Astrocyte of the spinal cord (primary cell): Measurements from ENCODE around the gene CCDC88A.
"Not testable (repeated sequence)": the region's sequence is repeated elsewhere in the genome, so short reads cannot be mapped to it uniquely, and the experiment has no call there.

Experiments used
- DNase-seq: peaks from one replicate; pipeline ENCODE4 v3.0.0; 2011; ENCODE audit warnings: low read depth, low spot score
- H3K4me3 ChIP-seq: 2 replicates; pipeline ENCODE4 v1.5.1; 2011; ENCODE audit warnings: low read depth, mild to moderate bottlenecking, low read length, moderate library complexity
- in situ Hi-C: cut with HindIII; loops from 2 replicates; pipeline ENCODE4 v1.10.0; 2017; ENCODE audit warnings: low sequenced_read_pairs
- TF ChIP-seq, protein P1 (sequence below): IDR thresholded peaks from 2 replicates; pipeline ENCODE4 v1.5.1; 2012; ENCODE audit warnings: low read depth, mild to moderate bottlenecking, low read length, inconsistent platforms

Gene CCDC88A

DNA sequence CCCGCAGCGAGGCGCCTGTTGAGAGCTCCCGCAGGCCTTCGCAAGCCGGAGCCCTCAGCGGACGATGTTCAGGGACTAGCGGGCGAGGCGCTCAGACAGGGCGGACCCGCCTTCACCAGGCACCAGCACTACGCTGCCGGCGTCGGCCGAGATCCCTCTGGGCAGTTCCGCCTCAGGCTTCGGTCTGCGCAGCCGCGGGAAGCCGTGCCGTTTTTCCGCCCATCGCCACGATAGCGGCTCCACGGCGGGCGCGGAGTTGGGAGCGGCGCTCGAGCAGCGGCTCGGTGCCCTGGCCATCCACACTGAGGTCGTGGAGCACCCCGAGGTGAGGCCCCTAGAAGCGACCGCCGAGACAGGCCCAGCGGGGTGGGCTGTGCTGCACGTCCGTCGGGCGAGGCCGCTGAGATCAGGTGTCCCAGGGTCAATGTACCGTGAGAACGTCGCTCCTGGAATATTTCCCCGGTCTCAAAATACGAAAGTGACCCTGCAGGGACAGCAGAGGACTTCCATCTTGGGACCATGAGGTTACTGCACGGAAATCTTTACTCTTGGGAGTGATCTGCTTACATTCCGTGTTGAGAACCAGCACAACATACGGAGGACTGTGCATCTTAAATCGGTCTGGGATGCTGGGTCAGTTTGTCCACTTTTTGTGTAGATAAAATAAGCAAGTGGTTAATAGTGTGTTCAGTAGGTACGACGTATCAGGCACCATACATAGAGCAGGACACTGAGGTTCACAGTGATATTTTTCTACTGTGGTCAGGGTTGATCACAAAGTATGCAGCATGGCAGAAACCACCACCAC is 137.3 kb downstream of the CCDC88A start:
- DNase-seq = peak; percentile 82
- peak overlapping the region; percentile 63 for H3K4me3 ChIP-seq
- in situ Hi-C loops = no loop called here
- TF ChIP-seq, protein P1, sequence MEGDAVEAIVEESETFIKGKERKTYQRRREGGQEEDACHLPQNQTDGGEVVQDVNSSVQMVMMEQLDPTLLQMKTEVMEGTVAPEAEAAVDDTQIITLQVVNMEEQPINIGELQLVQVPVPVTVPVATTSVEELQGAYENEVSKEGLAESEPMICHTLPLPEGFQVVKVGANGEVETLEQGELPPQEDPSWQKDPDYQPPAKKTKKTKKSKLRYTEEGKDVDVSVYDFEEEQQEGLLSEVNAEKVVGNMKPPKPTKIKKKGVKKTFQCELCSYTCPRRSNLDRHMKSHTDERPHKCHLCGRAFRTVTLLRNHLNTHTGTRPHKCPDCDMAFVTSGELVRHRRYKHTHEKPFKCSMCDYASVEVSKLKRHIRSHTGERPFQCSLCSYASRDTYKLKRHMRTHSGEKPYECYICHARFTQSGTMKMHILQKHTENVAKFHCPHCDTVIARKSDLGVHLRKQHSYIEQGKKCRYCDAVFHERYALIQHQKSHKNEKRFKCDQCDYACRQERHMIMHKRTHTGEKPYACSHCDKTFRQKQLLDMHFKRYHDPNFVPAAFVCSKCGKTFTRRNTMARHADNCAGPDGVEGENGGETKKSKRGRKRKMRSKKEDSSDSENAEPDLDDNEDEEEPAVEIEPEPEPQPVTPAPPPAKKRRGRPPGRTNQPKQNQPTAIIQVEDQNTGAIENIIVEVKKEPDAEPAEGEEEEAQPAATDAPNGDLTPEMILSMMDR = no peak

DNA sequence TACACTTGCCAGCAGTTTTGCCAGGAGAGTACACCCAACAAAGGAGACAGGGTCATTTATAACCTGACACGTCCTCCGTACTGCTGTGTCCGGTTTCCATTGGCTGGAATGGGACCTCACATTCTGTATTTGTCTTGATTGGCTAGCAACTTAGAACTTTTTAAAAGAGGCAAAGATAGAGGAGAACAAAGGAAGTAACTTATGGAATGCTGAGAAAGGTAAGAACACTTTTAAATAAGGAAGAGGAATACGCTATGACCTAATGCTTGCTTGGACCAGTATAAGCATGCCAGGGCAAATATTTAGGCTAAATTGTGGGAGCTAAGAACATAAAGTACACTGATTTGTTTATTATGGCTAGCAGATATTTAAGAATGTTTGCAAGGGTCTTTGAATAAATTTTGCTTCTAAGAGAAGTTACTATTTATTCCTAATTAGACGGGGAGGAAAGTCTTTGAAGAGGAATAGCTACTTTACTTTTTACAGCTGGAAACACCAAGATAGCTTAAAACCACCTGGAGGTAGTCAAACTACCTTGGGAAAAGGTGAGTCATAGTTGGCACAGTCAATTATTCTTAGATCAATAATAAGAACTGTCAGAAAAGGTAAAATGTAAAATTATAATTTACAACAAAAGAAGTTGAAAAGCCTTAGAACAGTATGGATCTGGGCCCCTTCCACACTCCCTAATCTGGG is 138.7 kb downstream of the CCDC88A start:
- in situ Hi-C loops, DNase-seq, H3K4me3 ChIP-seq: not testable (repeated sequence)

DNA sequence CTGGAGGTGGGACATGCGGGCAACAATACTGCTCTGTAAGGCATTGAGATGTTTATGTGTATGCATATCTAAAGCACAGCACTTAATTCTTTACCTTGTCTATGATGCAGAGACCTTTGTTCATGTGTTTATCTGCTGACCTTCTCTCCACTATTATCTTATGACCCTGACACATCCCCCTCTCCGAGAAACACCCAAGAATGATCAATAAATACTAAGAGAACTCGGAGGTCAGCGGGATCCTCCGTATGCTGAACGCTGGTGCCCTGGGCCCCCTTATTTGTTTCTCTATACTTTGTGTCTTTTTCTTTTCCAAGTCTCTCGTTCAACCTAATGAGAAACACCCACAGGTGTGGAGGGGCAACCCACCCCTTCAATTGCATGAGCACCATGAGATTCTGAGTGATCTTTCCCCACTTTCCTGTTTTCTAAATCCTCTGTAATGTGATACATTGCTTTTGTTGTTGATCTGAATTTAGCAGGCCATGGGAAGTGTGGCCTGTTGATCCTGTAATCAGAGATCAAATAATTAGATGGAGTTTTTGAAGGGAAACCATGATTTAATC is 139.7 kb downstream of the CCDC88A start:
- DNase-seq, H3K4me3 ChIP-seq, in situ Hi-C loops: not testable (repeated sequence)

DNA sequence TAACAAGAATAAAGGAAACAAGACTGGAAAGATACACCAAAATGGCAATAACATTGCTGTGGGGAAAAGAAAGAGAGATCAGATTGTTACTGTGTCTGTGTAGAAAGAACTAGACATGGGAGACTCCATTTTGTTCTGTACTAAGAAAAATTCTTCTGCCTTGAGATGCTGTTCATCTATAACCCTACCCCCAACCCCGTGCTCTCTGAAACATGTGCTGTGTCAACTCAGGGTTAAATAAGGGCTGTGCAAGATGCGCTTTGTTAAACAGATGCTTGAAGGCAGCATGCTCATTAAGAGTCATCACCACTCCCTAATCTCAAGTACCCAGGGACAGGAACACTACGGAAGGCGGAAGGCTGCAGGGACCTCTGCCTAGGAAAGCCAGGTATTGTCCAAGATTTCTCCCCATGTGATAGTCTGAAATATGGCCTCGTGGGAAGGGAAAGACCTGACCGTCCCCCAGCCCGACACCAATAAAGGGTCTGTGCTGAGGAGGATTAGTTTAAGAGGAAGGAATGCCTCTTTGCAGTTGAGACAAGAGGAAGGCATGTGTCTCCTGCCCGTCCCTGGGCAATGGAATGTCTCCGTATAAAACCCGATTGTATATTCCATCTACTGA is 140.3 kb downstream of the CCDC88A start:
- DNase-seq, H3K4me3 ChIP-seq, in situ Hi-C loops: not testable (repeated sequence)

DNA sequence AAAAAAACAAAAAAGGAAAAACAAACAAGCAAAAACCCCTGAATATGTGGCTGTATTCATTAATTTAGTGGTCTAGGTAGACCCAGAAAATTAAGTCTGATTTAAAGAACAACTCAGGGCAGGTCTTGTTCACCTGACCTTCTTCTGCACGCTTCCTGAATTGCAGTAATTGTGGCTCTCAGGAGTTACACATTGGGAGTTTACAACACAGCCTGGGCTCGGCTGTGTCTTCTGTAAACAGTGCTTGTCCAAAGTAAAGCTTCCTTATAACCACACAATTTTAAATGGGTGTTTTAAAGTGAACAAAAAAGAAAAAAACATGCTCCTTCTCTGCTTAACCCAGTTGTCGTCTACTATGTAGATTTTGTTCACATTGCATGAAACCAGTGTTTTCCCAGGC is 142.3 kb downstream of the CCDC88A start:
- TF ChIP-seq, protein P1 = no peak
- in situ Hi-C loops = no loop called here
- H3K4me3 ChIP-seq = no peak overlapping the region
- DNase-seq = no peak

DNA sequence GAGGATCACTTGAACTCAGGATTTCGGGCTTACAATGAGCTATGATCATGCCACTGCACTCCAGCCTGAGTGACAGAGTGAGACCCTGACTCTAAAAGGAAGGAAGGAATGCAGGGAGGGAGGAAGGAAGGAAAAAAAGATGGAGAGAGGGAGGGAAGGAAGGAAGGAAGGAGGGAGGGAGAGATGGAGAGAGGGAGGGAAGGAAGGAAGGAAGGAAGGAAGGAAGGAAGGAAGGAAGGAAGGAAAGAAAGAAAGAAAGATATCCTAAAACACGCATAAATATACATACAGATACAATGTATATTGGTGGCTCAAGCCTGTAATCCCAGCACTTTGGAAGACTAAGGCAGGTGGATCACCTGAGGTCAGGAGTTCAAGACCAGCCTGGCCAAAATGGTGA is 145.3 kb downstream of the CCDC88A start:
- DNase-seq, H3K4me3 ChIP-seq, in situ Hi-C loops: not testable (repeated sequence)

DNA sequence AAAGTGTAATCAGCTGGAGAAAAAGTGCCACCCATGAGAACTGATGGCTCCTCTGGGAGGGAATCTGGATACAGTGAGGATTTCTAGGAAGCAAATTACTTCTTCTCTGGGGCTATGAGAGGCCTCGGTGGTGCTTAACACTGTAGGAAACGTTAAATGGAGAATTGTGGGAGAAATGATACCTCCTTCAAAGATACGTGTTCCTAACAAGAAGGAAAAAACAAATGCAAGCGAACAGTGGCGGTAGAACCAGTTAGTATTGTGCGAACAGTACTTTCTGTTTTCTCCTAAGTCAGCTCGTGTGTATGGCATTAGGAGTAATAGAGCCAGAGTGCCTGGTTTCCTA is 150.0 kb downstream of the CCDC88A start:
- TF ChIP-seq, protein P1 = no peak
- peak; percentile 8 for DNase-seq
- in situ Hi-C loops = no loop called here
- peak overlapping the region; percentile 80 for H3K4me3 ChIP-seq

DNA sequence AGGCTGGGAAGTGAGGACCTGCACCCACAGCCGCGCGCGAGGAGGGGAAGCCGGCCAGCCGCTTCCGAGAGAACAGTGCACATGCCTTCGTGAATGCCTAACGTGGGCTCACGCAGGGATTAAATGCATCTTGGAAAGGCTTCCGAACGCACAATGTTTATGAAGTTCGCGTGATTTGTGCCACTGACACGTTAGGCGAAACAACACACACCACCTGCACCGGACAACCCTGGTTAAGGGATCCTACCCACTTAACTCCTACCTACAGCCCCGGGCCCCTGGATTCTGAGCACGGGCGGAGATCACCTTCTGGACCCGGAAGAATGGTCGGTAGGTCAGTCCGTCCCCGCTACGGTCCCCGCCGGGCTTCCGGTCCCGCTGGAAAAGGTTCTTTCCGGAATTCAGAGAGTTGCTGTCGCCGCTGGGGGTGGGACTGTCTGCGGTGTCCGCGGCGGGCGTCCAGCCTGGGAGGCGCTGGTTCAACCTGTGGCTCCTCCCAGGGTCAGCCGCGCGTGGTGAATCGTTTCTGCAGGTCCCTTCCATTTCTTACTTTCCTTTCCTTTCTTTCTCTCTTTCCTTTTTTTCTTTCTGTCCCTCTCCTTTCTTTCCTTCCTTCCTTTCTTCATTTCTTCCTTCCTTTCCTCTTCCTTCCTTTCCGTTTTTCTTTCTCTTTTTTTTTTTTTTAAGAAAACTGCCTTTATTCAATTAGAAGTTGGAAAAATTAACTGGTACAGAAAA is 150.6 kb downstream of the CCDC88A start, which contains the start of gene MTIF2:
Gene MTIF2 (minus strand): TSS at position 325 of the 738 bp plus-strand sequence. CDS start 5,373 bp downstream, outside the sequence.
- TF ChIP-seq, protein P1 = no peak
- H3K4me3 ChIP-seq = peak within 1 kb of the TSS; percentile 80
- in situ Hi-C loops = no loop called here
- DNase-seq = peak; percentile 95
